GM19324 (cell line): Measurements from ENCODE around the gene NNAT.

Experiments used
- ATAC-seq: cut with Tn5 transposase; IDR thresholded peaks from one replicate; pipeline ENCODE4 v1.9.1; 2021; ENCODE audit warnings: mild to moderate bottlenecking, moderate library complexity; ENCODE audit not compliant: unreplicated experiment, low FRiP score

Gene NNAT

DNA sequence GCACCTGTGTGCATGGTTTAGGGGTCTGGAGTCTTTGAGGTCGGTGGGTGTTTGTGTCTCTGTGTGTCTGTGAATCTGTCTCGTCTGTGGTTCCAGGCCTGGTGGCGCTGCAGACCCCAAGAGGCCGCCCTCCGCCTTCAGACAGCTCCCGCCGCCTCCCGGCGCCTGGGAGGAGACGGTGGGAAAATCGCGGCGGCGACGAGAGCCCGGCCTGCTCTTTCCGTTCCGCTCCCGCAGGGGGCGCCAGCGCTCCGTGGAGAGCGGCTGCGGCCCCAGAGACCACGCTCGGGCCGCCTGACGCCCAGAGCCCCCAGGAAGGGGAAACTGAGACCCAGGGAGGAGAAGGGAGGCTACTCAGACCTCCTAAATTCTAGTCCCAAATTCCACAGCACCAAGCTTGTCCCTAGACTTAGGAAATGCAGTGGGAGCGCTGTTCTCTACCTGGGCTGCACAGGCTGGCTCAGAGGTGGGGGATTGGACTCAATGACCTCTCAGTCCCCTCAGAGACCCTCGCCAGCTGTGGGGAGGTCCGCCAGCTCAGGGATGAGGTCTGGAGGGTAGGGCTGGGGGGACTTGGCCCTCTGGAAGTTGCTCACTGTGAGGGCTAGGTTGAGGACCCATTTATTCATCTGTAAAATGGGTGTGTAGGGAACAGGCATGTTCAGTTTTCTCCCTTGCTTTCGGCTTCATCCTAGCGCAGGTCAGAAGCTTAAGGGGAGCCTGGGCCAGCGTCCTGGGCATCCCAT, 43.5 kb downstream of the NNAT start:
- ATAC-seq: no peak

GRCh38 chr20:37565134-37565811, 44.2 kb downstream of the NNAT start:
- no peak for ATAC-seq

- no peak for ATAC-seq
Observed at GRCh38 chr20:37566590-37567330, 45.7 kb downstream of the NNAT start.

DNA sequence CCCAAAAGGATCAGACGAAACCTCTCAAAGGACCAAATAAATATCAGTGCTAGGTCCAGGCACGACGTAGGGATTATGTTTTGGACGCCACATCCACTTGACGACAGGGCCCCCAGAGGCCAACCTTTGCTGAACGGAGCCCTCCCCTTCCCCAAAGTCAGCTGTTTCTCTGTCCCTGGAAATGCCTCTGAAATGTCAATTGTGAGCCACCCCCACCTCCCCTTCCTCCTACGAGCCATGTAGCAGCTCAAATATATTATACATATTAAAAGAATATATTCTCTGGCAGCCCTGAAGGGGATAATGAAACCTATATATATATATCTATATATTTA, 46.2 kb downstream of the NNAT start:
- ATAC-seq: no peak

GRCh38 chr20:37567671-37568588, 46.9 kb downstream of the NNAT start:
- no peak for ATAC-seq

GRCh38 chr20:37570419-37570818, 49.4 kb downstream of the NNAT start:
- ATAC-seq: no peak

GRCh38 chr20:37571033-37571432, 50.0 kb downstream of the NNAT start:
- ATAC-seq: no peak
